ENCODE measurements around the gene NEK2.

NEK2 gene

GRCh38 chr1:211613951-211614350 lies 61.5 kb downstream of the NEK2 start:
- in situ Hi-C loops (cut with MboI; ENCODE audit: low sequenced_read_pairs, unreplicated experiment) = no loop called here
- no peak for TF ChIP-seq CTCF (IDR thresholded peaks at IDR 0.05; ENCODE audit: borderline replicate concordance, control extremely low read depth, extremely low read depth, insufficient read depth, missing control alignments)

GRCh38 chr1:211613108-211613947 lies 62.1 kb downstream of the NEK2 start:
- in situ Hi-C loops (cut with MboI; ENCODE audit: low sequenced_read_pairs, unreplicated experiment) = no loop called here

More at GRCh38 chr1:211613951-211614350, 61.5 kb downstream of the NEK2 start:
- DNase-seq (ENCODE audit: low spot score) = no peak

DNA sequence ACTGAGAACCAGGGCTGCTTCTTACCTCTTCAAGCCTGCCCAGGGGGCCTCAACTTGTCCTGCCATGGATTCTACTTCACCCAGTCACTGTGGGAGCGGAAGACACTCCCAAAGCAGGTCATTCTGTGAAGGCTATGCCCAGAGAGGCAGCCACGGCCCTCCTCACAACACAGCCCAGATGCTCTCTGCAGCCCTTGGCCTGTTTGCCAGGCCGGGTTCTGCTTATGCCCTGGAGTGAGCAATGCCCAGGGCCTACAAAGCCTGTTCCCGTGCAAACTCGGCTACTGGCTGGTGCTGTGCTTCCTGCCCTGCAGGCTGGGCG lies 62.7 kb downstream of the NEK2 start:
- no peak for TF ChIP-seq CTCF (IDR thresholded peaks at IDR 0.05; ENCODE audit: borderline replicate concordance, control extremely low read depth, extremely low read depth, insufficient read depth, missing control alignments)
- DNase-seq (ENCODE audit: low spot score) = no peak
- in situ Hi-C loops (cut with MboI; ENCODE audit: low sequenced_read_pairs, unreplicated experiment) = no loop called here

More at GRCh38 chr1:211613108-211613947, 62.1 kb downstream of the NEK2 start:
- no peak for TF ChIP-seq CTCF (IDR thresholded peaks at IDR 0.05; ENCODE audit: borderline replicate concordance, control extremely low read depth, extremely low read depth, insufficient read depth, missing control alignments)
- no peak for DNase-seq (ENCODE audit: low spot score)

All from GM13976 (cell line).